IMR-90 (cell line): Measurements from ENCODE around the gene PSKH1. TPM values are rescaled to one million over a fixed set of nuclear protein-coding genes. Genes with fewer than 3 reads are reported as not detected.

Experiments used
- ATAC-seq: fragments of 200-7000 bp; cut with Tn5 transposase; 2 replicates; pipeline ENCODE4 v1.9.1; 2020; ENCODE audit warnings: low read depth, mild to moderate bottlenecking, moderate library complexity
- BruUV-seq: library from RNA; stranded (reverse); fragments of 400-500 nt; replicated peaks from 2 replicates; lab custom pipeline; 2021; lab: Mats Ljungman, UMichigan
- CTCF ChIA-PET: fragments of 300-600 bp; formaldehyde crosslinking; extraction: SDS; loops from one replicate; lab custom pipeline; 2021; ENCODE audit warnings: antibody characterized with exemption; lab: Yijun Ruan, JAX
- POLR2A ChIA-PET: fragments of 300-600 bp; sonication (Branson Sonifier 250); formaldehyde crosslinking; loops from one replicate; lab custom pipeline; 2022; ENCODE audit warnings: antibody characterized with exemption; ENCODE audit not compliant: unreplicated experiment; lab: Charles Lee
- DNase-seq: peaks from one replicate; pipeline ENCODE4 v3.0.0; 2013
- H2AFZ ChIP-seq: replicated peaks from 2 replicates; pipeline ENCODE3; 2013; ENCODE audit warnings: low read length, mild to moderate bottlenecking; ENCODE audit not compliant: poor library complexity
- H2AK5ac ChIP-seq: 2 replicates; pipeline ENCODE4 v1.6.1; 2013; ENCODE audit warnings: low read depth, low read length, inconsistent platforms
- H2AK9ac ChIP-seq: replicated peaks from 2 replicates; pipeline ENCODE3; 2013; ENCODE audit warnings: mild to moderate bottlenecking, low read depth, low read length, moderate library complexity; ENCODE audit not compliant: poor library complexity
- H2BK120ac ChIP-seq: 2 replicates; pipeline ENCODE4 v1.6.1; 2013; ENCODE audit warnings: low read depth, low read length, inconsistent platforms
- H2BK15ac ChIP-seq: 3 replicates; pipeline ENCODE4 v1.6.1; 2013; ENCODE audit warnings: low read depth, low read length, inconsistent platforms
- H2BK20ac ChIP-seq: 2 replicates; pipeline ENCODE4 v1.6.1; 2013; ENCODE audit warnings: low read depth, mild to moderate bottlenecking, inconsistent platforms, low read length, moderate library complexity
- H2BK5ac ChIP-seq: 2 replicates; pipeline ENCODE4 v1.6.1; 2013; ENCODE audit warnings: mild to moderate bottlenecking, low read depth, low read length, inconsistent platforms; ENCODE audit not compliant: poor library complexity, severe bottlenecking
- H3K14ac ChIP-seq: replicated peaks from 2 replicates; pipeline ENCODE4 v1.6.1; 2013; ENCODE audit warnings: low read depth, low read length, inconsistent platforms
- H3K18ac ChIP-seq: 2 replicates; pipeline ENCODE4 v1.6.1; 2013; ENCODE audit warnings: low read depth, low read length, control low read depth
- H3K23ac ChIP-seq: 2 replicates; pipeline ENCODE4 v1.6.1; 2013; ENCODE audit warnings: low read depth, low read length, inconsistent platforms
- H3K27ac ChIP-seq: 2 replicates; pipeline ENCODE4 v1.5.1; 2013; ENCODE audit warnings: mild to moderate bottlenecking, control low read depth, low read length; ENCODE audit not compliant: insufficient read depth
- H3K27me3 ChIP-seq: 2 replicates; pipeline ENCODE4 v1.6.1; 2013; ENCODE audit warnings: low read length; ENCODE audit not compliant: control insufficient read depth, insufficient read depth
- H3K36me3 ChIP-seq: 2 replicates; pipeline ENCODE4 v1.6.1; 2013; ENCODE audit warnings: low read length, mixed read lengths; ENCODE audit not compliant: control insufficient read depth, insufficient read depth
- H3K4ac ChIP-seq: 2 replicates; pipeline ENCODE4 v1.6.1; 2013; ENCODE audit warnings: low read depth, low read length, inconsistent platforms
- H3K4me1 ChIP-seq: 2 replicates; pipeline ENCODE4 v1.6.1; 2013; ENCODE audit warnings: low read length, mixed read lengths; ENCODE audit not compliant: control insufficient read depth, insufficient read depth
- H3K4me2 ChIP-seq: 2 replicates; pipeline ENCODE4 v1.6.1; 2013; ENCODE audit warnings: low read depth, mild to moderate bottlenecking, control low read depth, low read length, moderate library complexity
- H3K4me3 ChIP-seq: 2 replicates; pipeline ENCODE4 v1.5.1; 2013; ENCODE audit warnings: low read depth, mild to moderate bottlenecking, control low read depth, low read length, moderate library complexity; ENCODE audit not compliant: insufficient read depth
- H3K56ac ChIP-seq: 2 replicates; pipeline ENCODE4 v1.6.1; 2013; ENCODE audit warnings: low read length, inconsistent platforms; ENCODE audit not compliant: insufficient read depth; ENCODE audit errors: extremely low read depth
- H3K79me1 ChIP-seq, 2 experiments: 2 replicates each; pipeline ENCODE4 v1.6.1; 2013; ENCODE audit warnings: low read length in 2 of 2, inconsistent platforms in 1 of 2, low read depth in 1 of 2
- H3K9ac ChIP-seq: 2 replicates; pipeline ENCODE4 v1.6.1; 2013; ENCODE audit warnings: low read depth, low read length, control low read depth
- H3K9me1 ChIP-seq: 2 replicates; pipeline ENCODE4 v1.6.1; 2013; ENCODE audit warnings: low read length, inconsistent platforms; ENCODE audit not compliant: insufficient read depth
- H3K9me3 ChIP-seq: 2 replicates; pipeline ENCODE4 v1.6.1; 2013; ENCODE audit warnings: low read length; ENCODE audit not compliant: control insufficient read depth, insufficient read depth
- H4K20me1 ChIP-seq: 2 replicates; pipeline ENCODE4 v1.6.1; 2013; ENCODE audit warnings: low read length, inconsistent platforms; ENCODE audit not compliant: insufficient read depth
- H4K5ac ChIP-seq: 2 replicates; pipeline ENCODE4 v1.6.1; 2013; ENCODE audit warnings: mild to moderate bottlenecking, low read depth, low read length, control low read depth
- H4K8ac ChIP-seq, 2 experiments: 2 replicates each; pipeline ENCODE4 v1.6.1; 2013; ENCODE audit warnings: low read depth in 2 of 2, low read length in 2 of 2, control low read depth in 1 of 2, inconsistent platforms in 1 of 2
- H4K91ac ChIP-seq: 2 replicates; pipeline ENCODE4 v1.6.1; 2013; ENCODE audit warnings: low read depth, low read length, inconsistent platforms; ENCODE audit not compliant: insufficient read depth
- BHLHE40 ChIP-seq: fragments of 150-350 bp; IDR thresholded peaks from 2 replicates; pipeline ENCODE4 v1.6.1; 2016; ENCODE audit warnings: mild to moderate bottlenecking, low read depth, low read length
- CEBPB ChIP-seq: IDR thresholded peaks from 2 replicates; pipeline ENCODE4 v1.6.1; 2012; ENCODE audit warnings: low read depth, low read length, improper control_type of control experiment
- CHD1 ChIP-seq: IDR thresholded peaks from 2 replicates; pipeline ENCODE4 v1.6.1; 2012; ENCODE audit warnings: low read depth, low read length, improper control_type of control experiment
- FOS ChIP-seq: fragments of 150-350 bp; IDR thresholded peaks from 2 replicates; pipeline ENCODE4 v1.6.1; 2016; ENCODE audit warnings: low read depth, low read length
- MAFK ChIP-seq: IDR thresholded peaks from 2 replicates; pipeline ENCODE4 v1.6.1; 2012; ENCODE audit warnings: low read depth, low read length, improper control_type of control experiment
- MAZ ChIP-seq: IDR thresholded peaks from 2 replicates; pipeline ENCODE4 v1.6.1; 2012; ENCODE audit warnings: low read depth, mild to moderate bottlenecking, low read length, improper control_type of control experiment, moderate library complexity, borderline replicate concordance
- MXI1 ChIP-seq: IDR thresholded peaks from 2 replicates; pipeline ENCODE4 v1.6.1; 2012; ENCODE audit warnings: low read depth, mild to moderate bottlenecking, low read length, moderate library complexity, borderline replicate concordance
- NFE2L2 ChIP-seq: fragments of 150-350 bp; IDR thresholded peaks from 2 replicates; pipeline ENCODE4 v1.6.1; 2016; ENCODE audit warnings: low read depth, mild to moderate bottlenecking, low read length
- POLR2A ChIP-seq: IDR thresholded peaks from 2 replicates; pipeline ENCODE4 v1.6.1; 2012; ENCODE audit warnings: mild to moderate bottlenecking, low read depth, low read length
- RAD21 ChIP-seq: IDR thresholded peaks from 2 replicates; pipeline ENCODE4 v1.6.1; 2012; ENCODE audit warnings: low read length, improper control_type of control experiment
- RCOR1 ChIP-seq: IDR thresholded peaks from 2 replicates; pipeline ENCODE4 v1.6.1; 2012; ENCODE audit warnings: mild to moderate bottlenecking, low read length, improper control_type of control experiment; ENCODE audit not compliant: insufficient replicate concordance
- RFX5 ChIP-seq: IDR thresholded peaks from 2 replicates; pipeline ENCODE4 v1.8.0; 2012; ENCODE audit warnings: low read depth, mild to moderate bottlenecking, low read length, moderate library complexity
- WGBS, 2 experiments: methylation state at CpG; one replicate each; pipeline versions ENCODE4 v1.1.5 to v1.1.7; 2013; ENCODE audit warnings: missing lambda C conversion rate in 2 of 2; ENCODE audit not compliant: insufficient read length in 1 of 2; ENCODE audit errors: extremely low coverage in 2 of 2; 5-methylcytosine and 5-hydroxymethylcytosine counted together
- dilution Hi-C: fragments of 300-500 bp; cut with HindIII; formaldehyde crosslinking; loops from one replicate; pipeline ENCODE4 v1.14.3; 2018; ENCODE audit warnings: low sequenced_read_pairs; ENCODE audit not compliant: unreplicated experiment
- in situ Hi-C: fragments of 300-500 bp; cut with MboI; formaldehyde crosslinking; loops from 3 replicates; pipeline ENCODE4 v1.14.3; 2019; ENCODE audit warnings: low sequenced_read_pairs, inconsistent platforms, mixed read lengths
- intact Hi-C: fragments of 100-400 bp; cut with micrococcal nuclease; formaldehyde crosslinking; loops from 2 replicates; pipeline ENCODE4 v1.10.0; 2022
- polyA plus RNA-seq, 3 experiments: library from polyadenylated mRNA; depleted of rRNA; stranded (reverse); fragments of >200 nt; gene quantifications; 2 replicates each; pipeline ENCODE4 v1.2.3, GENCODE V29; 2012; ENCODE audit warnings: low replicate concordance in 1 of 3
- total RNA-seq: library from RNA; depleted of rRNA; stranded (reverse); fragments of >200 nt; gene quantifications from 2 replicates; pipeline ENCODE4 v1.2.3, GENCODE V29; 2012
- TF ChIP-seq, protein P1 (sequence below): fragments of 150-350 bp; IDR thresholded peaks from 2 replicates; pipeline ENCODE4 v1.6.1; 2017; ENCODE audit warnings: mild to moderate bottlenecking, antibody characterized with exemption, low read length, low read depth
- TF ChIP-seq, protein P2 (sequence below): conservative IDR thresholded peaks from 2 replicates; pipeline ENCODE4 v1.5.1; 2012; ENCODE audit warnings: mild to moderate bottlenecking, low read depth, low read length, improper control_type of control experiment
- TF ChIP-seq, protein P3 (sequence below): fragments of 150-350 bp; IDR thresholded peaks from 2 replicates; pipeline ENCODE4 v1.6.1; 2016; ENCODE audit warnings: low read depth, mild to moderate bottlenecking, low read length, moderate library complexity, borderline replicate concordance

The PSKH1 gene
- total and polyA plus RNA-seq, 2 of the 4 experiments (the other 2 are of a cell fraction) = 11.5 to 26.7 TPM

DNA sequence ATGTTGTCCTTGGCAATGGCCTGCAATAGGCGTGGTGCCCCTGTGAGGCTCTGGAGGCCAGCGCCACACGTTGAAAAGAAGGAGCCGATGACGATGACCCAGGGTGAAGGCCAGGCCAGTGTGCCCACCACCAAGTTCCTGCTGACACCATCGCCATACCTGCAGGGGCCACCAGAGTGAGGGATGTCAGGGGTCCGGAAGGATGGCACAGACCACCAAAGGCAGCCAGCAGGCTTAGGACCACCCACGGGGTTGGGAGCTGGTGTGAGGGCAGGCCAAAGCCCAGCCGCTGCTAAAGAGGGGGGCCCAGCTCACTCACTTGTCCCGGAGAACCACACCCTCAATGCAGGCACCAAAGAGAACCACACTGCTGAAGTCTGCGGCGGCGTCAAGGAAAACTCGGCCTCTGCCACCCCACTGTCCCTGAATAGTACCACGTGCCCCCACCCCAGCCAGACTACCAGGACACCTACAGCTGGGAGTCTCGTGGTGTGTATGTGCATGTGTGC, 57.3 kb downstream of the PSKH1 start:
- dilution Hi-C loops (no loop called here), in situ Hi-C loops (no loop called here), intact Hi-C loops (no loop called here)
- Histone ChIP-seq H4K5ac (no peak overlapping the region), H2AK9ac (no peak overlapping the region), H3K79me1 (peaks cover 35 to 85% of the 10 kb centered on the region in 2 experiments), H3K4me2 (no peak overlapping the region), H3K9ac (no peak overlapping the region), H3K4ac (no peak overlapping the region), H3K9me3 (no peaks in the 10 kb centered on the region), H2AK5ac (no peak overlapping the region), H4K20me1 (peaks cover 49% of the 10 kb centered on the region), H4K8ac (no peak overlapping the region), H3K27me3 (no peaks in the 10 kb centered on the region), H3K4me1 (peaks cover 3% of the 10 kb centered on the region; the same call in 1 of the 2 replicates), H3K27ac (no peak overlapping the region), H3K23ac (no peak overlapping the region), H2BK5ac (no peak overlapping the region), H3K56ac (no peak overlapping the region), H3K9me1 (no peaks in the 10 kb centered on the region), H2BK15ac (no peak overlapping the region), H2AFZ (no peak overlapping the region), H4K91ac (no peak overlapping the region), H3K14ac (no peak overlapping the region), H3K18ac (no peak overlapping the region), H2BK120ac (no peak overlapping the region), H3K36me3 (peaks cover 91% of the 10 kb centered on the region), H2BK20ac (no peak overlapping the region), H3K4me3 (no peak overlapping the region)
- no peak for ATAC-seq
- ChIA-PET POLR2A (no interaction called here), CTCF (no interaction called here)
- TF ChIP-seq BHLHE40 = no peak
- TF ChIP-seq MAZ = no peak
- TF ChIP-seq RFX5 = no peak
- TF ChIP-seq, protein P1, sequence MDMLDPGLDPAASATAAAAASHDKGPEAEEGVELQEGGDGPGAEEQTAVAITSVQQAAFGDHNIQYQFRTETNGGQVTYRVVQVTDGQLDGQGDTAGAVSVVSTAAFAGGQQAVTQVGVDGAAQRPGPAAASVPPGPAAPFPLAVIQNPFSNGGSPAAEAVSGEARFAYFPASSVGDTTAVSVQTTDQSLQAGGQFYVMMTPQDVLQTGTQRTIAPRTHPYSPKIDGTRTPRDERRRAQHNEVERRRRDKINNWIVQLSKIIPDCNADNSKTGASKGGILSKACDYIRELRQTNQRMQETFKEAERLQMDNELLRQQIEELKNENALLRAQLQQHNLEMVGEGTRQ = no peak
- TF ChIP-seq CEBPB = no peak
- no peak for TF ChIP-seq MAFK
- TF ChIP-seq POLR2A = no peak
- no peak for TF ChIP-seq RAD21
- TF ChIP-seq CHD1 = no peak
- TF ChIP-seq FOS = no peak
- no peak for TF ChIP-seq NFE2L2
- TF ChIP-seq RCOR1 = no peak
- TF ChIP-seq, protein P2, sequence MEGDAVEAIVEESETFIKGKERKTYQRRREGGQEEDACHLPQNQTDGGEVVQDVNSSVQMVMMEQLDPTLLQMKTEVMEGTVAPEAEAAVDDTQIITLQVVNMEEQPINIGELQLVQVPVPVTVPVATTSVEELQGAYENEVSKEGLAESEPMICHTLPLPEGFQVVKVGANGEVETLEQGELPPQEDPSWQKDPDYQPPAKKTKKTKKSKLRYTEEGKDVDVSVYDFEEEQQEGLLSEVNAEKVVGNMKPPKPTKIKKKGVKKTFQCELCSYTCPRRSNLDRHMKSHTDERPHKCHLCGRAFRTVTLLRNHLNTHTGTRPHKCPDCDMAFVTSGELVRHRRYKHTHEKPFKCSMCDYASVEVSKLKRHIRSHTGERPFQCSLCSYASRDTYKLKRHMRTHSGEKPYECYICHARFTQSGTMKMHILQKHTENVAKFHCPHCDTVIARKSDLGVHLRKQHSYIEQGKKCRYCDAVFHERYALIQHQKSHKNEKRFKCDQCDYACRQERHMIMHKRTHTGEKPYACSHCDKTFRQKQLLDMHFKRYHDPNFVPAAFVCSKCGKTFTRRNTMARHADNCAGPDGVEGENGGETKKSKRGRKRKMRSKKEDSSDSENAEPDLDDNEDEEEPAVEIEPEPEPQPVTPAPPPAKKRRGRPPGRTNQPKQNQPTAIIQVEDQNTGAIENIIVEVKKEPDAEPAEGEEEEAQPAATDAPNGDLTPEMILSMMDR = no peak
- TF ChIP-seq, protein P3, sequence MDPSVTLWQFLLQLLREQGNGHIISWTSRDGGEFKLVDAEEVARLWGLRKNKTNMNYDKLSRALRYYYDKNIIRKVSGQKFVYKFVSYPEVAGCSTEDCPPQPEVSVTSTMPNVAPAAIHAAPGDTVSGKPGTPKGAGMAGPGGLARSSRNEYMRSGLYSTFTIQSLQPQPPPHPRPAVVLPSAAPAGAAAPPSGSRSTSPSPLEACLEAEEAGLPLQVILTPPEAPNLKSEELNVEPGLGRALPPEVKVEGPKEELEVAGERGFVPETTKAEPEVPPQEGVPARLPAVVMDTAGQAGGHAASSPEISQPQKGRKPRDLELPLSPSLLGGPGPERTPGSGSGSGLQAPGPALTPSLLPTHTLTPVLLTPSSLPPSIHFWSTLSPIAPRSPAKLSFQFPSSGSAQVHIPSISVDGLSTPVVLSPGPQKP = no peak
- no peak for TF ChIP-seq MXI1
- DNase-seq = no peak
- 88% methylated on average over 6 of the region's 16 CpGs; no CpG with 5 or more reads in 1 of the 2 experiments for WGBS, 2 experiments
- no TSS peak for BruUV-seq
